Skeletal muscle tissue (tissue), 5 donors: Measurements from ENCODE around the gene SH2D6. TPM values are rescaled to one million over a fixed set of nuclear protein-coding genes. Genes with fewer than 3 reads are reported as not detected.

ENCODE experiments used
- H3K27ac ChIP-seq: one replicate; pipeline ENCODE4 v1.7.0; 2013; ENCODE audit warnings: mild to moderate bottlenecking, low read depth, low read length, inconsistent platforms
- H3K27me3 ChIP-seq, 3 donors: one replicate each; pipeline ENCODE4 v1.7.0; 2013; ENCODE audit warnings: low read length in 3 of 3; ENCODE audit not compliant: control insufficient read depth in 3 of 3, insufficient read depth in 3 of 3
- H3K36me3 ChIP-seq, 3 donors: one replicate each; pipeline ENCODE4 v1.7.0; 2013; ENCODE audit warnings: low read length in 3 of 3; ENCODE audit not compliant: control insufficient read depth in 3 of 3, insufficient read depth in 3 of 3
- H3K4me1 ChIP-seq, 3 donors: one replicate each; pipeline ENCODE4 v1.7.0; 2013; ENCODE audit warnings: low read length in 3 of 3, mild to moderate bottlenecking in 3 of 3; ENCODE audit not compliant: control insufficient read depth in 3 of 3, insufficient read depth in 3 of 3
- H3K4me3 ChIP-seq, 3 donors: one replicate each; pipeline ENCODE4 v1.7.0; 2013; ENCODE audit warnings: low read length in 3 of 3
- H3K9ac ChIP-seq, 3 donors: one replicate each; pipeline ENCODE4 v1.7.0; 2013; ENCODE audit warnings: low read length in 3 of 3, mild to moderate bottlenecking in 3 of 3, moderate library complexity in 2 of 3, low read depth in 1 of 3
- H3K9me3 ChIP-seq, 3 donors: one replicate each; pipeline ENCODE4 v1.7.0; 2013; ENCODE audit warnings: low read length in 3 of 3; ENCODE audit not compliant: control insufficient read depth in 3 of 3
- small RNA-seq: library from RNA; depleted of rRNA; stranded (forward); fragments of <200 nt; gene quantifications from one replicate; pipeline ENCODE3, GENCODE V24; 2014
- total RNA-seq: library from RNA; depleted of rRNA; stranded (reverse); fragments of >200 nt; gene quantifications from one replicate; pipeline ENCODE4 v1.2.3, GENCODE V29; 2014
- donor health status: Osteomylitis.

Gene SH2D6
- total RNA-seq, 1 donor from 2014 or later, result not detected

DNA sequence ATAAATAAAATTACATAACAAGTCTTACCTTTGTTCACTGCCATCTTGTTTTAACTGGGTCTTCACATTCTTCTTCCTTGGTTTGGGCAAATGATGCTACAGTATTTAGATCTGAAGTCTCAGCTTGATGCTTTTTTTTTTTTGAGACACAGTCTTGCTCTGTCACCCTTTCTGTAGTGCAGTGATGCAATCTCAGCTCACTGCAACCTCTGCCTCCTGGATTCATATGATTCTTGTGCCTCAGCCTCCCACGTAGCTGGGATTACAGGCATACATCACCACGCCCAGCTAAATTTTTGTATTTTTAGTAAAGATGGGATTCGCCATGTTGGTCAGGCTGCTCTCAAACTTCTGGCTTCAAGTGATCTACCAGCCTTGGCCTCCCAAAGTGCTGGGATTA, 67.3 kb downstream of the SH2D6 start:
- no peak overlapping the region for H3K4me3 ChIP-seq
- H3K27ac ChIP-seq, result no peak overlapping the region
- no peaks in the 10 kb centered on the region for H3K27me3 ChIP-seq
- no peak overlapping the region for H3K9ac ChIP-seq
- no peaks in the 10 kb centered on the region for H3K4me1 ChIP-seq
- H3K9me3 ChIP-seq, result no peaks in the 10 kb centered on the region
- no peaks in the 10 kb centered on the region for H3K36me3 ChIP-seq

Small RNA genes lying within 50 kb of the gene (small RNA-seq; reads per million reads assigned to genes)
- gene AC062037.2, result not detected
- not detected for gene RF00019
- gene RN7SL251P, result not detected

Other genes with a start within 250 kb of the SH2D6 start
- gene TGOLN2, start 90.7 kb upstream of the SH2D6 start, total RNA-seq, result 29.7 TPM
- gene RETSAT, start 64.2 kb upstream of the SH2D6 start, total RNA-seq, result 20.9 TPM
- gene ELMOD3, start 63.9 kb upstream of the SH2D6 start, total RNA-seq, result 8.9 TPM
- gene CAPG, start 8.3 kb upstream of the SH2D6 start, total RNA-seq, result 22.4 TPM
- 57.9 TPM for gene MAT2A, start 120.5 kb downstream of the SH2D6 start, total RNA-seq
- 24.5 TPM for gene GGCX, start 142.8 kb downstream of the SH2D6 start, total RNA-seq
- gene VAMP8, start 158.9 kb downstream of the SH2D6 start, total RNA-seq, result 4.7 TPM
- 17.7 TPM for gene VAMP5, start 165.7 kb downstream of the SH2D6 start, total RNA-seq
- gene RNF181, start 177.0 kb downstream of the SH2D6 start, total RNA-seq, result 74.1 TPM
- 4.7 TPM for gene TMEM150A, start 184.0 kb downstream of the SH2D6 start, total RNA-seq
- gene C2orf68, start 193.4 kb downstream of the SH2D6 start, total RNA-seq, result 31.8 TPM
- gene USP39, start 197.5 kb downstream of the SH2D6 start, total RNA-seq, result 24.0 TPM
- gene SFTPB, start 249.5 kb downstream of the SH2D6 start, total RNA-seq, result not detected